Right ventricle myocardium superior (tissue), 1 donor: ENCODE data around the gene SFR1. TPM values are rescaled to one million over a fixed set of nuclear protein-coding genes. Genes with fewer than 3 reads are reported as not detected.

ENCODE experiments used
- ATAC-seq: fragments of 200-7000 bp; cut with Tn5 transposase; one replicate; pipeline ENCODE4 v1.9.1; 2020; ENCODE audit warnings: mild to moderate bottlenecking; ENCODE audit not compliant: poor library complexity
- DNase-seq: peaks from one replicate; pipeline ENCODE4 v3.0.0-alpha.2; 2020
- intact Hi-C: fragments of 100-400 bp; cut with DNase I; formaldehyde crosslinking; loops from one replicate; pipeline ENCODE4 v1.11.2; 2022
- long read RNA-seq: library from polyadenylated mRNA; unstranded; transcript quantifications from one replicate; pipeline ENCODE4 v2.0.0, GENCODE V29; 2021
- total RNA-seq: library from RNA; stranded (reverse); fragmentation: NEBNext Ultra II Directional; extraction: Animal tissue kit (Norgen Biotek cat#: 25700); gene quantifications from one replicate; pipeline ENCODE4 v1.2.1, GENCODE V29; 2021
- donor health status: DM: no; HTN: yes; CAD: no; lungs with severe emphysema.

SFR1 gene
- 4.9 TPM for total RNA-seq
- long read RNA-seq, transcript SFR1-202 (4 exons, 1,503 nt), result major isoform, 5 of 10 reads
- long read RNA-seq, partial matches to known transcripts, result 1 of 10 reads
- long read RNA-seq, other reads (novel, unspliced or antisense), result 0 of 10 reads

GRCh38 chr10:104121485-104122224, at the start of gene SFR1:
TSS of gene SFR1 (plus strand) at chr10:104122171. CDS start at chr10:104122184, 13 bp downstream.
- DNase-seq, result peak; percentile 100
- ATAC-seq, result peak; percentile 97
- intact Hi-C loops, result loop anchor here (10.0 kb wide), 2 partner anchors 157 to 237 kb away; partner anchors contain the start of gene SLK

GRCh38 chr10:104072786-104073185, 49.2 kb upstream of the SFR1 start:
- intact Hi-C loops, result no loop called here
- ATAC-seq (no peak), DNase-seq (no peak)

DNA sequence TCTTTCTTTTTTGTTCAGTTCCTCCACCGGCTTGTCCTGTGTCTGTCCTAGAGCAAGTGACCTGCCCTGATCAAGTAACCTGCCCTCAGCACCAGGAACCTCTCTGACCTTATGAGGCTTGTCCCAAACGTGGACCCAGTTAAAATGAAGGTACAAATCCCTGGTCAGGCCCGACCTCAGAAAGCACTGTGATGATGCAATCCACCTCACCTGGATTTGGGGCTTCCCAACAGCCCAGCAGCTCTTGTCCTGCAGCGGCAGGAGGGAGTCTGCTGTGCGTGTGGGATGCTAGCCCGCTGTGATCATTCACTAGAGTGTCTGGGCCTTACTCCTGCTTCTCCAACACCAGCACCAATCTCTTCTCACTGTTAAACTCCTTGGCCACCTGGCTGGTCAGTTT, 47.5 kb upstream of the SFR1 start:
- DNase-seq, result no peak
- intact Hi-C loops, result no loop called here
- no peak for ATAC-seq

DNA sequence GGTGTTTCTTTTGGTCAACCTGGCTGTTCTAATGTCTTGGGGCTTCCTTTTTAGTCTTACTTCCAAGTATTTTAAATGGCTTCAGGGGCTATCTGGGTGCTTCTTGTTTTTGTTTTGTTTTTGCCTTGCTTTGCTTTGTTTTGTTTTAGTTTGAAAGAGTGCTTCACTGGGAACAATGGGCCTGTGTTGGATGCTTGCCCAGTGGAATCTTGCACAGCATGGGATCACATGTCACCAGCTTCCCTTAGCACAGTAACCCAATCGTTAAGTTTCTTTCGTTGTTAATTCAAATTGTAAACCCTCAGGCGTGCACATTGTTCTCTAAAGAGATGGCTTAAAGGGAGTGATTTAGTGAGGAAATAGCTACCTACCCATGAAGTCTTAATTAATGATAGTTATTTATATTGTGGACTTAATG, 45.2 kb upstream of the SFR1 start:
- ATAC-seq (peak; percentile 65), DNase-seq (peak; percentile 54)
- intact Hi-C loops, result no loop called here

DNA sequence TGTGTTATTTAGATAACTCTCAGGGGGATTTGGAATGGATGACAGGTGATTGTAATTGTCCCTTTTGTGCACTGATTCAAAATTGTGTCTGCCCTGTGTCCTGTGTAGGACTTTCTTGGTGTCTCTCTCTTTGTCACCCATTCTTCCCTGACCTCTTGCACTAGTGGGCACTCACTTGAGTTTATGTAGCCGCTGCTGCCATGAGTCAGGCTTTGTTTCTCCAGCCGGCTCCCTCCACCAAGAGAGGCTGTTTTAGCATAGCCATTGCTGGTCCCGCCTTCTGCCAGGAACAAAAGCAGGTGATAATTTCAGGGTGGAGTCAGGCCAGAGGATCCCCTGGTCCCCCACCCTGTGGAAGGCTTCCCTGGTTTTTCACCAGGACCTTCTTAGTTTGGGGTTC, 44.7 kb upstream of the SFR1 start:
- DNase-seq (no peak), ATAC-seq (no peak)
- intact Hi-C loops, result no loop called here

DNA sequence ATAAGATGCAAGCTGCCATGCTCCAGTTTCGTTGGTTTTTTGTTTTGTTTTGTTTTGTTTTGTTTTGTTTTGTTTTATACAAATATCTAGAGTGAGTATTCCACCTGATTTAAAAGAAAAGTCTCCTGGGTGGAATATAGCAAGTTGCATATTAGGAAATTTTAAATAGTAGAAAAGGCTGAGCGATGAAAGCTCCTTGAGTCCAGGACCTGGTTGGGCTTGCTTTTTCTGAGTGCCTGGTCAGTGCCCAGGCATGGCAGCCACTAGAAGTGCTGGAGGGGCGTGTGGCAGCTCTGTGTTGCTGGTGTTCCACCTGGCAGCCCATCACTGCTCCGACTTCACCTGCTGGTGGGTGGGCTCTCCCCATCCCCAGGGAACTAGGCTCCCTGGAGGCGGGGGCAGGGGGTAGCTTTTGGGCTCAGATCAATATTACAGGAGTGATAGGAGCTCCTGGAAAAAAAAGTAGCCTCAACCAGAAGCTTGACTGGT, 44.3 kb upstream of the SFR1 start:
- intact Hi-C loops, result no loop called here
- DNase-seq (no peak), ATAC-seq (no peak)

GRCh38 chr10:104080762-104081161, 41.2 kb upstream of the SFR1 start:
- intact Hi-C loops, result no loop called here
- ATAC-seq (no peak), DNase-seq (no peak)

DNA sequence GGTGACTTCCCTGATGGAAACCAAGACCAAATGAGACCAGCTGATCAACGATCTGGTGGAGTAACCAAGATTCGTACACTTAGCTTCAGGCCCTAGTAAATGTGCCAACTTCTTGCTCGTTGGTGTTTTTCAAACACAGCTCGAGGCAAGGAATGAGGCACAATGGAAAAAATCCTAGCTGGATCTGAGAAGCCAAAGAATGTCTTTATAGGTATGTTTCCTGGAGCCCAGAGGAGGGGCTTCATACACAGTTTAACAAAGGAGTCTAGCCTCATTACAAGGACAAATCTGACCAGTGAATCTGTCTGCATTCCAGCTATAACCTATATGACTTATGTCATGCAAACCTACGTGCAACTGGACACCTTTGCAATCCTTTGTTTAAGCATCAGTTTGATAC, 40.0 kb upstream of the SFR1 start:
- no peak for DNase-seq
- ATAC-seq, result no peak
- intact Hi-C loops, result no loop called here

- ATAC-seq (no peak), DNase-seq (no peak)
- intact Hi-C loops, result no loop called here
These were observed 37.4 kb upstream of the SFR1 start for GRCh38 chr10:104084482-104085142.

- ATAC-seq (no peak), DNase-seq (no peak)
- intact Hi-C loops, result no loop called here
These were observed 36.1 kb upstream of the SFR1 start, which contains the start of gene COL17A1 for GRCh38 chr10:104085801-104086400. TSS of gene COL17A1 (minus strand) at chr10:104085880. CDS start at chr10:104080673, 5,207 bp downstream.

DNA sequence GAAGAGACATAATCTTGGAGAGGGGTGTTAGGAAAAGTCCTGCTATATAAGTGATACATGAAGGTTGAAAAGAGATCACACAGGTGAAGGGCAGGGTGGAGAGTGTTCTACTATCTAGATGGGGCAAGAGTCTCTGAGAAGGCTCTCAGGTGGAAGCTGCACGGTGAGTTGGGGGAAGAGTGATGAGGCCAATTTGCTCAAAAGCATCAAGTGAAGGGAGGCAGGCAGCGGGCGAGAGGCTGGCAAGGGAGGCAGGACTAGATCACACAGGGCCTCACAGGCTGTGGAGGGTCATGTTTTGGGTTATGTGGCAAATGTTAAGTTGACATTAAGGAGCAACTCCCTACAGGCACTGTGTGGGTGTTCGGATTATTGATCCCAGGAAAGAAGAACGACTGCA, 33.7 kb upstream of the SFR1 start:
- DNase-seq (no peak), ATAC-seq (no peak)
- intact Hi-C loops, result no loop called here

DNA sequence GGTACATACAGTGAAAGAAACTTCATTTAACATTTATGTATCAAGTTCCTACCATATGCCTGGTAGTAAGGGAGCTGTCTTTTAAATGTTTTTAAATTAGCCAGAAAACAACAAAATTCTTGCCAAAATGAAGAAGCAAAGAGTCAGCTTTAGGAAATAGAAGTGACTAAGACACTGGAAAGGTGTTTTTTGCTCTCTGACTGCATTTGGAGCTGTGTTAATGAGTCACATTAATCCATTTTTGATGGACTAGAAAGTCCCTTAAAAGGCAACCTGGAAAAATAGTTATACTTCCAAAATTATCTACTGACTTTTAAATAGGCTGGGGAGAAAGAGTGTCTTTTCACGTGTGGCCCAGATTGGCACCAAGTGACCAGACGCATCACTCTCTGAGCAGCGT, 32.4 kb upstream of the SFR1 start:
- DNase-seq (no peak), ATAC-seq (no peak)
- intact Hi-C loops, result no loop called here

- ATAC-seq, result no peak
- intact Hi-C loops, result no loop called here
- DNase-seq, result no peak
These were observed 31.4 kb upstream of the SFR1 start for GRCh38 chr10:104090611-104091010.

GRCh38 chr10:104092749-104093148, 29.2 kb upstream of the SFR1 start:
- intact Hi-C loops, result no loop called here
- ATAC-seq (no peak), DNase-seq (no peak)

- ATAC-seq, result no peak
- intact Hi-C loops, result no loop called here
- no peak for DNase-seq
These were observed 25.3 kb upstream of the SFR1 start for GRCh38 chr10:104096692-104097091.

DNA sequence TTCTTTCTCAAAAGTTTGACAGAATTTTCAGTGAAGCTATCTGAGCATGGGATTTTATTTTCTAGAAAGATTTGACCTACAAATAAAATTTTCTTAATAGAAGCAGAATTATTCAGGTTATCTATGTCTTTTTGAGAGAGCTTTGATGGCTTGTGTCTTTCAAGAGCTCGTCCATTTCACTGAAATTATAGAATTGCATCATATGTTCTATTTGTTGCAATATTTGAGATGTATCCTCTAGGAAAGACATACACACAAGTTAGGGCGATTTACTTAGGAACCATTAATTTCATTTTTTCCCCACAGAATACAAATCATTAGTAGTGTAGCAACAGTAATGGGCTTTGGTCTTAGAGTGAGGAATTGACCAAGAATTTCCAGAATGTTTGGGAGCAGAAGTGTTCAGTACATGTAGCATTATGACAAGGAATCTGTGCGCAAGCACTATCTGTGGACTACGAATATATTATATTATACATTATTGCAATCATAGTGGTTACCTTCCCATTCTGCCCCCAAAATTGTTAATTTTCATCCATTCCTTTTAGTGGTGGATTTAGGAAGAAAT, 23.5 kb upstream of the SFR1 start:
- DNase-seq, result no peak
- no peak for ATAC-seq
- intact Hi-C loops, result no loop called here

DNA sequence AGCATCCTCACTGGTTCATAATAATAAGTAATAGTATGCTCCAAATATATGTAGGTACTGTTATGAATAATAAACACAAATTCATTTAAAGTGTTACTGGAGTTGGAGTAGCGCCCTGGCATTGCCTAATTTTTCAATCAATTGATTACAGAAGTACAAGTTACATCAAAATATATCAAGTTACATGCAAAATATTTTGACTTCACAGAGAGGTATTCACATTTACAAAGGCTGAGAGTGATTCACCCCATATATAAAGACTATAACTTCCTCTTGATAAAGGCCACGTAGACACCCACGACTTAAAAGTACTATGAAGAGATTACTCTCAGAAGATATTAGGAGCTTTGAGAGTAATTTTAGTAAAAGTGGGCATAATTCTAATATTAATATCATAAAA, 22.7 kb upstream of the SFR1 start:
- intact Hi-C loops, result no loop called here
- no peak for ATAC-seq

DNA sequence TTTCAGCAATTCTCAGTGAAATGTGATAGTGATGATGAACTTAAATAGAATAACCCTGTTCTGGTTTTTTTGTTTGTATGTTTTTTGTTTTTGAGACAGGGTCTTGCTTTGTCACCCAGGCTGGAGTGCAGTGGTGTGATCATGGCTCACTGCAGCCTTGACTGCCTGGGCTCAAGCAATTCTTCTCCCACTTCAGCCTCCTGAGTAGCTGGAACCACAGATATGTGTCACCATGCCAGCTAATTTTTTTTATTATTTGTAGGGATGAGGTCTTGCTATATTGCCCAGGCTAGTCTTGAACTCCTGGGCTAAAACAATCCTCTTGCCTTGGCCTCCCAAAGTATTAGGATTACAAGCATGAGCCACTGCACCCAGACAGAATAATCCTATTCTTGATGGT, 22.0 kb upstream of the SFR1 start:
- intact Hi-C loops, result no loop called here
- no peak for ATAC-seq
- no peak for DNase-seq

More for the DNA sequence above, 22.7 kb upstream of the SFR1 start:
- no peak for DNase-seq

GRCh38 chr10:104100795-104101194, 21.2 kb upstream of the SFR1 start:
- intact Hi-C loops, result no loop called here
- ATAC-seq, result no peak
- no peak for DNase-seq
